Astrocyte (in vitro differentiated cells and primary cell): ENCODE data around the gene COL9A3. TPM values are rescaled to one million over a fixed set of nuclear protein-coding genes. Genes with fewer than 3 reads are reported as not detected.

Experiments
- DNase-seq: peaks from one replicate; pipeline ENCODE4 v3.0.0-alpha.2; 2010; ENCODE audit warnings: low read depth
- FAIRE-seq: peaks from 2 replicates; lab custom pipeline; 2011; peaks lifted over from hg19 to GRCh38; lab: Jason Lieb, UNC
- H2AFZ ChIP-seq: 2 replicates; pipeline ENCODE4 v1.6.0; 2012; ENCODE audit warnings: low read depth, low read length, inconsistent platforms
- H3K27ac ChIP-seq: 2 replicates; pipeline ENCODE4 v1.5.1; 2011; ENCODE audit warnings: low read depth, low read length, inconsistent platforms
- H3K27me3 ChIP-seq: 2 replicates; pipeline ENCODE4 v1.6.0; 2011; ENCODE audit warnings: low read length, inconsistent platforms; ENCODE audit not compliant: insufficient read depth
- H3K36me3 ChIP-seq: 2 replicates; pipeline ENCODE4 v1.5.1; 2011; ENCODE audit warnings: low read length, inconsistent platforms; ENCODE audit not compliant: insufficient read depth
- H3K4me1 ChIP-seq: 2 replicates; pipeline ENCODE4 v1.5.1; 2011; ENCODE audit warnings: low read length, inconsistent platforms; ENCODE audit not compliant: insufficient read depth
- H3K4me2 ChIP-seq: 2 replicates; pipeline ENCODE4 v1.6.0; 2012; ENCODE audit warnings: low read length, inconsistent platforms
- H3K4me3 ChIP-seq: 2 replicates; pipeline ENCODE4 v1.5.1; 2011; ENCODE audit warnings: low read depth, mild to moderate bottlenecking, low read length, inconsistent platforms; ENCODE audit not compliant: insufficient read depth
- H3K79me2 ChIP-seq: 2 replicates; pipeline ENCODE4 v1.6.0; 2012; ENCODE audit warnings: mild to moderate bottlenecking, low read length, inconsistent platforms; ENCODE audit not compliant: insufficient read depth
- H3K9ac ChIP-seq: 2 replicates; pipeline ENCODE4 v1.6.0; 2012; ENCODE audit warnings: mild to moderate bottlenecking, low read length, inconsistent platforms
- H3K9me3 ChIP-seq: 2 replicates; pipeline ENCODE4 v1.5.1; 2012; ENCODE audit warnings: low read depth, mild to moderate bottlenecking, low read length, inconsistent platforms; ENCODE audit not compliant: insufficient read depth
- H4K20me1 ChIP-seq: 2 replicates; pipeline ENCODE4 v1.6.0; 2012; ENCODE audit warnings: low read length, inconsistent platforms; ENCODE audit not compliant: insufficient read depth
- H3K27ac Mint-ChIP-seq: one replicate; pipeline ENCODE4 v1.8.0; 2021; ENCODE audit warnings: mild to moderate bottlenecking, mixed read lengths; ENCODE audit not compliant: unreplicated experiment
- H3K27me3 Mint-ChIP-seq: one replicate; pipeline ENCODE4 v1.8.0; 2021; ENCODE audit warnings: low read depth, mixed read lengths; ENCODE audit not compliant: unreplicated experiment
- H3K36me3 Mint-ChIP-seq: one replicate; pipeline ENCODE4 v1.8.0; 2021; ENCODE audit warnings: low read depth, mixed read lengths; ENCODE audit not compliant: unreplicated experiment
- H3K4me1 Mint-ChIP-seq: one replicate; pipeline ENCODE4 v1.8.0; 2021; ENCODE audit warnings: low read depth, mixed read lengths; ENCODE audit not compliant: unreplicated experiment
- H3K4me3 Mint-ChIP-seq: one replicate; pipeline ENCODE4 v1.8.0; 2021; ENCODE audit warnings: mild to moderate bottlenecking, moderate library complexity, mixed read lengths; ENCODE audit not compliant: unreplicated experiment
- H3K9me3 Mint-ChIP-seq: one replicate; pipeline ENCODE4 v1.8.0; 2021; ENCODE audit warnings: mild to moderate bottlenecking, mixed read lengths; ENCODE audit not compliant: unreplicated experiment
- CTCF ChIP-seq: IDR thresholded peaks from 2 replicates; pipeline ENCODE4 v1.5.1; 2011; ENCODE audit warnings: low read depth, mild to moderate bottlenecking, inconsistent platforms, low read length, moderate library complexity; ENCODE audit not compliant: insufficient read depth
- EZH2 ChIP-seq: IDR thresholded peaks from 2 replicates; pipeline ENCODE4 v1.6.1; 2012; ENCODE audit warnings: mild to moderate bottlenecking, low read length, inconsistent platforms; ENCODE audit not compliant: insufficient read depth
- total RNA-seq: library from RNA; stranded (reverse); gene quantifications from 2 replicates; pipeline ENCODE4 v1.2.1, GENCODE V29; 2021

COL9A3 gene
- total RNA-seq, 1 donor from 2014 or later, result 43.0 TPM

- no peak overlapping the region for H3K4me3 ChIP-seq
- no peak overlapping the region for H2AFZ ChIP-seq
- Mint-ChIP-seq H3K27me3 (no peaks in the 10 kb centered on the region), H3K9me3 (no peaks in the 10 kb centered on the region), H3K36me3 (peaks cover 22% of the 10 kb centered on the region), H3K27ac (no peak overlapping the region), H3K4me1 (peaks cover 26% of the 10 kb centered on the region), H3K4me3 (no peak overlapping the region)
- H3K4me1 ChIP-seq, result peaks cover 19% of the 10 kb centered on the region
- no peak overlapping the region for H3K9ac ChIP-seq
- no peaks in the 10 kb centered on the region for H3K9me3 ChIP-seq
- no peaks in the 10 kb centered on the region for H3K79me2 ChIP-seq
- peaks cover 78% of the 10 kb centered on the region for H4K20me1 ChIP-seq
- no peak overlapping the region for H3K27ac ChIP-seq
- no peak overlapping the region for H3K4me2 ChIP-seq
- DNase-seq (no peak), FAIRE-seq (no peak)
- TF ChIP-seq CTCF, result no peak
- H3K36me3 ChIP-seq, result peaks cover 53% of the 10 kb centered on the region
- no peaks in the 10 kb centered on the region for H3K27me3 ChIP-seq
These were observed 73.0 kb downstream of the COL9A3 start for GRCh38 chr20:62889871-62890270.

DNA sequence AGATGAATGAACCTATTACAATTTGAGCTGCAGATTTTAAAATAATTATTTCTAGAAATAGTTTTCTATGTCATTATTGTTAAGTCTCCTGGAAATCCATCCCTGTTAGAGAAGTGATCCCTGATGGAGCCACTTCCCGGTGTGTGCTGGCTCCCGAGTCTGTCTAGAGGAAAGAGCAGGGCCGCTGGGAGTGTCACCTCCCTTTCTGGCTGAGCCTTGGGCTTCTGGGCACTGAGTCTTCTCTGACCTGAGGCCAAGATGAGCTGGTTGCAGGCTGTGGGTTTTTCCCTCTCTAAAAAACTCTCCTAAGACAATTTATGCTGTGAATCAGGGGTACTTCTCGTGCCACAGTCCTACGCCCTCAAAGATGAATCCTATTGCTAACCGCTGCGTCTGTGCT is 73.6 kb downstream of the COL9A3 start:
- Histone ChIP-seq H2AFZ (no peak overlapping the region), H3K4me1 (peaks cover 19% of the 10 kb centered on the region), H3K79me2 (no peaks in the 10 kb centered on the region), H3K4me3 (no peak overlapping the region), H3K9me3 (no peaks in the 10 kb centered on the region), H4K20me1 (peaks cover 78% of the 10 kb centered on the region), H3K27ac (no peak overlapping the region), H3K27me3 (no peaks in the 10 kb centered on the region), H3K9ac (no peak overlapping the region), H3K36me3 (peaks cover 53% of the 10 kb centered on the region), H3K4me2 (no peak overlapping the region)
- no peak for TF ChIP-seq EZH2
- no peak for TF ChIP-seq CTCF
- no peak overlapping the region for H3K27ac Mint-ChIP-seq
- peaks cover 26% of the 10 kb centered on the region for H3K4me1 Mint-ChIP-seq
- FAIRE-seq, result no peak
- peaks cover 21% of the 10 kb centered on the region for H3K36me3 Mint-ChIP-seq
- no peak overlapping the region for H3K4me3 Mint-ChIP-seq
- no peak for DNase-seq
- no peaks in the 10 kb centered on the region for H3K27me3 Mint-ChIP-seq
- no peaks in the 10 kb centered on the region for H3K9me3 Mint-ChIP-seq

Other genes starting within 250 kb of the COL9A3 start
- gene SLCO4A1, start 174.5 kb upstream of the COL9A3 start, total RNA-seq, result 0.43 TPM in 1 of 2 replicates, not detected in the other
- gene NTSR1, start 108.2 kb upstream of the COL9A3 start, total RNA-seq, result 0.10 and 0.16 TPM in 2 replicates
- gene MRGBP, start 20.6 kb upstream of the COL9A3 start, total RNA-seq, result 18.7 and 19.3 TPM in 2 replicates
- 93.4 and 96.5 TPM in 2 replicates for gene OGFR, start 12.2 kb upstream of the COL9A3 start, total RNA-seq
- 11.0 and 13.5 TPM in 2 replicates for gene TCFL5, start 44.8 kb downstream of the COL9A3 start, total RNA-seq
- gene DIDO1, start 109.5 kb downstream of the COL9A3 start, total RNA-seq, result 39.0 and 39.2 TPM in 2 replicates
- gene GID8, start 121.1 kb downstream of the COL9A3 start, total RNA-seq, result 37.1 and 37.3 TPM in 2 replicates
- 11.6 and 12.4 TPM in 2 replicates for gene SLC17A9, start 135.7 kb downstream of the COL9A3 start, total RNA-seq
- gene BHLHE23, start 189.9 kb downstream of the COL9A3 start, total RNA-seq, result not detected in 2 replicates